GM18507 (cell line): ENCODE results near the gene UTP3.
A peak's percentile ranks its signal among the peaks of the same experiment; 100 is the strongest.
"Not testable (repeated sequence)": the region's sequence is repeated elsewhere in the genome, so short reads cannot be mapped to it uniquely, and the experiment has no call there.

Experiments
- DNase-seq: peaks from one replicate; pipeline ENCODE4 v3.0.0; 2011; ENCODE audit warnings: low read depth; ENCODE audit not compliant: insufficient read length; ENCODE audit errors: extremely low spot score
- FAIRE-seq: peaks from 2 replicates; lab custom pipeline; 2011; peaks lifted over from hg19 to GRCh38; lab: Jason Lieb, UNC

The UTP3 gene, protein sequence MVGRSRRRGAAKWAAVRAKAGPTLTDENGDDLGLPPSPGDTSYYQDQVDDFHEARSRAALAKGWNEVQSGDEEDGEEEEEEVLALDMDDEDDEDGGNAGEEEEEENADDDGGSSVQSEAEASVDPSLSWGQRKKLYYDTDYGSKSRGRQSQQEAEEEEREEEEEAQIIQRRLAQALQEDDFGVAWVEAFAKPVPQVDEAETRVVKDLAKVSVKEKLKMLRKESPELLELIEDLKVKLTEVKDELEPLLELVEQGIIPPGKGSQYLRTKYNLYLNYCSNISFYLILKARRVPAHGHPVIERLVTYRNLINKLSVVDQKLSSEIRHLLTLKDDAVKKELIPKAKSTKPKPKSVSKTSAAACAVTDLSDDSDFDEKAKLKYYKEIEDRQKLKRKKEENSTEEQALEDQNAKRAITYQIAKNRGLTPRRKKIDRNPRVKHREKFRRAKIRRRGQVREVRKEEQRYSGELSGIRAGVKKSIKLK

DNA sequence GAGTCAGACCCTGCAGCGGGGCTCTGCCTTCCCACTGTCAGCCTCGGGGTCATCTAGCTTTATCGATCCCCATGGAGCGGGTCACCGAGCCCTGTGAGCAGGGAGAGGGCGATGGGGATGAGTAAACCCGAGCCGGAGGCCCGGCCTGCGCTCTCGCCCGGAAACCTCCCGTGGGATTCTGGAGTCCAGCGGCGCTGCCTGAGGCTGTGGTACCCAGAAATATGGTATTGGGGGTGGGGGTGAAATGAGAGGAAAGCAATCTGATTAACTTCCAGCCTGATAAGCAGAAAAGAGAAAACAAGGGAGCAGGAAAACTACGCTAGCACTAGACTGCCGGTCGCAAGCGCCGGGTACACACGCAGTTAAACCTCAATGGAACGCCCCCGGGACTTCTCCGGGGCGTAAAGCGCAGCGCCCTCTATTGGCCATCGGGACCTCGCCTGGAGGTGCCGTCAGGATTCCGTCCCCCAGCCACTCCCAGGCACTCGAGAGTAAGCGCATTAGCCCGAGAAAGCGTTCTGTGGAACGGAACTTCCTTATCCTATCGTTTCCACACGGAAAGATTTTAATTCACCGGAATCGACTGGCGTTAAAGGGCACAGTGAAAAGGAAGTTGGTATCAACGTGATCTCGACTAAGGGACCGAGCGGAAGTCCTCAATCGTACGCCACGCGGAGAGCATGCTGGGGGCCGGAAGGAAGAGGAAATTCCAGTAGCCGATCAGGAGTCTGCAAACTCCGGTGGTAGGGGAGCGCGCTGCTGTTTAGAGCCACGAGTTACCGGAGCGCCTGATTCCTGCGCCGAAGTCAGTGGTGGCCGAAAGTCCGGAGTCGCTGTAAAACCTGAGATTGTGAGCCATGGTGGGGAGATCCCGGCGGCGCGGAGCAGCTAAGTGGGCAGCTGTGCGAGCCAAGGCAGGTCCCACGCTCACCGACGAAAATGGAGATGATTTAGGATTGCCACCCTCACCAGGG, at the start of gene UTP3:
Gene UTP3, plus strand, starts transcription at position 712 of the 974 bp plus-strand sequence. Its CDS starts 146 bp downstream, at position 858.
- FAIRE-seq: peak; percentile 98
- peak; percentile 67 for DNase-seq

DNA sequence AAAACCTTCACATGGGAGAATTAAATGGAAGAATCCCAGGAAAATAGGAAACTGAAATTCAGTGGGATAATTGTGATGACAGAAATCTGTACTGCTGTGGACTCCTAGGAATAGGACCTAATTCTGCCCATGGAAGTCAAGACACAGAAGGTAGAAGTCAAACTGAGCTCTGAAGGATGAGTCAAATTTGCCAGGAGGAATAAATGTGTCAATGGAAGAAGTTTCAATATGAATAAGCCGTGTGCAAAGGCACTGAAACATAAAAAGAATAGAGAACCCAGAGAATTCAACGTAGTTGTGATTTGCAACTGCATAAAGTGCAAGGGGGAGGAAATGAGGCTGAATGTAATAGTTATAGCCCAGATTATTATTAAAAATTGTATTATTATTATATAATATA, 48.1 kb upstream of the UTP3 start:
- FAIRE-seq (no peak), DNase-seq (no peak)

DNA sequence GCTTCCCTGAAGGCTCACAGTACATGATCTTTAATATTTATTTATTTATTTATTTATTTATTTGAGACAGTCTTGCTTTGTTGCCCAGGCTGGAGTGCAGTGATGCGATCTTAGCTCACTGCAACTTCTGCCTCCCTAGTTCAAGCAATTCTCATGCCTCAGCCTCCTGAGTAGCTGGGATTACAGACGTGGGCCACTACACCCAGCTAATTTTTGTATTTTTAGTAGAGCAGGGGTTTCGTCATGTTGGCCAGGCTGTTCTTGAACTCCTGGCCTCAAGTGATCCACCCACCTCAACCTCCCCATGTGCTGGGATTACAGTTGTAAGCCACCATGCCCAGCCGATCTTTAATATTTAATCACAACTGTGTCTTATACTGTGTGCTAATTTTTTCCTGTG, 37.6 kb upstream of the UTP3 start:
- DNase-seq: not testable (repeated sequence)

DNA sequence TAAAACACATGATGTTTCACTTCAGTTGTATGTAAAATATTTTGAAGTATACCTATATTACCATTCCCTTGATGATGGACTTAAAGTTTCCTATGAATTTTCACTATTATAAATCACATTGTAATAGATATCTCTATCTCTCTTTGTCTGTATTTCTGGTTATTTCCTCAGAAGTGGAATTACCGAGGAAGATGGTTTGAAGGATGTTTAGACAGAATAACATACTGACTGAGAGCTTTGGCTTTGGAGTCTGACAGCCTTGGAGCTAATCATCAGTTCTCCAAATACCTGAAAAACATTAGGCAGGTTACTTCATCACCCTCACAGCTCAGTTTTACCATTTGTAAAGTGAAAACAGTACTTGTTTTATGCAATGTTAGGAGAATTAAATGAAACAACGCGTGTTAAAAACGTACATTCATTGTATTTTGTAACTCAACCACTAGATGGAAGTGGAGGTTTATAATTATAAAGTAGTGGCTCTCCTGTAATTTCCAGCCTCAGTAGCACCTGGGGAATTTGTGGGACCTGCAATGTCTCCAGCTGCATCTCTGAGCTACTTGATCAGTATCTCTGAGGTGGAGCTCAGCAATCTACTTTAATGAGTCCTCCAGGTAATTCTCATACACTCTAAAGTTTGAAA, 36.3 kb upstream of the UTP3 start:
- DNase-seq (no peak), FAIRE-seq (peak; percentile 74)

More for the DNA sequence above, 37.6 kb upstream of the UTP3 start:
- FAIRE-seq: not testable (repeated sequence)

DNA sequence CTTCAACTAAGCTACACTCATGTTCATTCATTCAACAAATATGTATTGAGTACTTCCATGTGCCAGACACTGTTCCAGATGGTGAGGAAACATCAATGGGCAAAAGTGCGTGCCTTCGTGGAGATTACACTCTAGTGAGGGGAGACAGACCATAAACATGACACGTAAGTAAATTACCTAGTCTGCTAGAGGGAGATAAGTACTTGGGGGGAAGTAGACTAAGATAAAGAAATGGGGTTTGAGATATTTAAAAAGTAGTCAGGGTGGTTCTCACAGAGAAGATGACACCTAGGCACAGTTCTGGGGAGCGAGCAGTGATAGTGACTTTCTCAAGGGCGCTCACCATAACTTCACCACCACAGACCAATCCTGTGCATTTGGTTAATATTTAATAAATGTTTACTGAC, 33.7 kb upstream of the UTP3 start:
- FAIRE-seq (peak; percentile 12), DNase-seq (no peak)

DNA sequence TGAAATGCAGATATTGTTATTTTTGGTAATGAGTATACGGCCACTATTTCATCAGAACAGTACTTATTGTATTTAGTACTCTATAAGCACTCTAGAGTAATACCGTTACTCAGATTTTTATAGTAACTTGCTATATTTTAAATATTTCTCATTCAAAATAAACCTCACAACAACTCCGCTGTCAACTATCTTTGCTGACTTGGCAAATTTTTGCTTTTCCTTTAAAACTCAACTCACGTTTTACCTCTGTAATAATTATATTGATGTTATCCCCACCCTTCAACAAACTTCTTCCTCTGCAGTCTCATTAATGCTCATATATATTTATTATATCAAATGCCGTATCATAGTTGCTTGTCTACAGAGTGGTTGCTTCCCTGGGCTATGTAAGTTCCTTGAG, 31.0 kb upstream of the UTP3 start:
- FAIRE-seq (no peak), DNase-seq (no peak)

DNA sequence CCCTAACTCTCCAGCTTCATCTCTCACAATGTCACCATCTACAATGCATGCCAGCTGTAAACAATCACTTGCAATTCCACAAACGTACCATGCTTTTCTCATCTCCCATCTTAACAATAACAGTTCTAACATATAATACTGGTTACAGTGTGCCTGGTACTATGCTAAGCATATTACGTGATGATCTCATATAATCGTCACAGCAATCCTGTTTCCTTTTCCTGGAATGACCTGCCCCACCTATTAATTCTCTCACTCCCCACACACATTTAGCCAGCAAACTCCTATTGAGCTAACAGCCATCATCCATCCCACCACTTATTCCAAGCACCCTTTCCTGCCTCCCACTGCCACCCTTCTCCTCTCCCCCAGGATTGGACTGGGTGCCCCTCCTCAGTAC, 29.9 kb upstream of the UTP3 start:
- FAIRE-seq (no peak), DNase-seq (no peak)

DNA sequence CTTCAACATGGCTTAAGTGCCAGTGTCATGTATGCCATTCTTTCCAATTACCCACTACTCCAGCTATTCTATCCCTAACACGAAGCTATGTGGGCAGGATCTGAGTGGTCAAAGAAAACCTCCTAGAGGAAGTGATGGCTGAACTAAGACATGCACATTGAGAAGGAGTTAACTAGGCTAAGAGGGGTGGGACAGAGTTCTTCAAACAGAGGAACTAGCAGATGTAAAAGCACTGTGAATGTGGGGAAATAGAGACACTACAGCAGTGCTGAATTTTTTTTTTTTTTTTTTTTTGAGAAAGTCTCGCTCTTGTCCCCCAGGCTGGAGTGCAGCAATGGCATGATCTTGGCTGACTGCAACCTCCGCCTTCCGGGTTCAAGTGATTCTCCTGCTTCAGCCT, 28.2 kb upstream of the UTP3 start:
- FAIRE-seq (no peak), DNase-seq (no peak)

DNA sequence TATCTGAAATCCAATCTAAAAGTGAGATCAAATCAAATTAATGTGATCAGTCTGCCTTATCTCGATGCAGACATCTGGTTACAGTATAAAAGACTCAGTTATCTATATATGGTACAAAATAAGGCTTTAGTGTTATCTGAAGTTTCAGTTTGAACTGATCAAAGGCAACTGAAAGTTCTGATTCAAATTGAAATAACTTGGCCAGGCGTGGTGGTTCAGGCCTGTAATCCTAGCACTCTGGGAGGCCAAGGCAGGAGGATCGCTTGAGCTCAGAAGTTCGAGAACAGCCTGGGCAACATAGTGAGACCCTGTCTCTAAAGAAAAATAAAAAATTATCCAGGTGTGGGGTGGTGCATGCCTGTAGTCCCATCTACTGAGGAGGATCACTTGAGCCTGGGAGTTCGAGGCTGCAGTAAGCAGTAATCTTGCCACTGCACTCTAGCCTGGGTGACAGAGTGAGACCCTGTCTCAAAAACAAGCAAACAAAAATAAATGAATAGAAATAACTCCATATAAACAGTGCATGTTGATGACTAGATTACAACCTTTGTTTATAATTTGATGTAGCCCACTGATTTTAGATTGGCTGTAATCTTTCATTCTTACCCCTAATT, 26.9 kb upstream of the UTP3 start:
- FAIRE-seq: peak; percentile 86

DNA sequence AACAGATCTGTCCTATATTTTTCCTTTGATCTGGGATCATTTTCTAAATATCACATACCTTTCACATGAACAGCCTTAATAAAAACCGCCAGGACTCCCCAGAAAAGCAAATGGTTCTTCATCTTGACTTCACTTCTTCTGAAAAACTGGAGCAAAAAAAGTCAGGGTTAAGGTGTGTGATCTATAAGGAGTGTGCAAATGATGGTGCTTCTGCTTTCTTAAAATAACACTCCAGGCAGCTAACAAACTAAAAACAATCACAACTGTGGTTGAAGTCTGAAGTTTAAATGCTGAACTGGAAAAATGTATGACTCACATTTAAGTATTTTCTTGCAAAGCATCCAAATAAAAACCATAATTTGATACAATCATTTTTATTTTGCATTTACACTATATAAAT, 22.0 kb upstream of the UTP3 start, which contains the start of gene JCHAIN:
Gene JCHAIN, minus strand, starts transcription at position 140 of the 400 bp plus-strand sequence. Its CDS starts 18 bp downstream, at position 122.
- no peak for DNase-seq
- FAIRE-seq: peak; percentile 75

More for the DNA sequence above, 26.9 kb upstream of the UTP3 start:
- not testable (repeated sequence) for DNase-seq

DNA sequence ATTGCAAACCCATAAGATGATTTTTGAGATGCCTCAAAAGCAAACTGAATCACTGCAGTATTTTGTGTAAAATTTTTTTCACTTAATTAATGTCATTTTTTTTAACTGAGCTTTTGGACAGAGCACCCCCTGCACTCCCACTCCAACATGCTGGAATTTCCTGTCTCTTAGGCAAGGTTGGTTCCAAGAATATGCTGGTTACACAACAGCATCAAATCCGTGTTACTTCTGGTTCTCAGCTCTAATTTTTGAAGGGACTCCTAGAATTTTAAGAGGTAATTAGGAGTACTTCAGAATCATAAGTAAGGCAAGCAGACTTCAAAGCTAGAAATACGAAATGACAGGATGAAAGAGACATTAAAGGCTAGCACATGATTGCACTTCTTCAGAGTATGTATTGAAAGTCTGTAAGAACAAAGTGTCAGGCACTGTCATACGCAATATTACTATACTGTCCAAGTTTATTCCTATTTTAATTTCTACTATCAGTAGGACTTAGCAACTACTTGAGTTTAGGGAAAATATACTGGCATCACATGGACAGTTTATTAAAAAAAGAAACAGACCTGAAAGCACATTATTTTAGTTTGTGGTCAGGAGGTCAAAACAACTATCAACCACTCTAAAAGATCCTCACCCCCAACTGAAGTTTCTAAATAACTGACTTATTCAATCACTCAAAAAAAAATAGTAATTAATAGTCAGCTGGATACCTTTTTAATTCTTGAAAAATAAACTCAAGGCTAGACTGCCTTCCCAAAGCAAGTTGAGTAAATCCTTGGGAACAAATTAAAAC, 20.4 kb upstream of the UTP3 start:
- FAIRE-seq: peak; percentile 48

DNA sequence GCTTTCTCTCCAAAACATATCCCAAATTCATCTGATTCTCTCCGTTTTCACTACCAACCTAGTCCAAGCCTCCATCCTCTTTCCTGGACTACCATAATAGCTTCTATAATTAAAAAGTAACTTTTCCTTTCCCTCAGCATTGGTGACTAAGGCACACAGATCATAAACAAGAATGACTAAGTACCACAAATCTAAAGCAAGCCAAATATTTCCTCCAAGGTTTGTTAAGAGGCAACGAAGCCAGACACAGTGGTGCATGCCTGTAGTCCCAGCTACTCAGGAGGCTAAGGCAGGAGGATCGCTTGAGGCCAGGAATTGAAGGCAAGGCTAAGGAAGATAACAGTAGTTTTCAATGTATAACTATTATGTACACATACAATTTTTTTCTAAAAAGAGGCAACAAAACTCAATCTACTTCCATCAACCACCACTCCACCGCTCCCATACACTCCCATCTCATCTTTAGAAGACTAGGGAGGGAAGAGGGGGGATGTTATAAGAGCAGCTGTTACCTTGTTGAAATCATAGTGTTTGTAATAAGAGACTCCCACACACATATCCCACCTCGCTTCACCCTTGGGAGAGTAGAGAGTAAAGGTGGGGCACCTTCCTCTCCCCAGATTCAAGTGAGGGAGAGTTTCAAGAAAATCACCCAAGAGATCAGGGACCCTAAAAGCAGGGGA, 17.9 kb upstream of the UTP3 start:
- FAIRE-seq: no peak

More for the DNA sequence above, 20.4 kb upstream of the UTP3 start:
- DNase-seq: no peak

DNA sequence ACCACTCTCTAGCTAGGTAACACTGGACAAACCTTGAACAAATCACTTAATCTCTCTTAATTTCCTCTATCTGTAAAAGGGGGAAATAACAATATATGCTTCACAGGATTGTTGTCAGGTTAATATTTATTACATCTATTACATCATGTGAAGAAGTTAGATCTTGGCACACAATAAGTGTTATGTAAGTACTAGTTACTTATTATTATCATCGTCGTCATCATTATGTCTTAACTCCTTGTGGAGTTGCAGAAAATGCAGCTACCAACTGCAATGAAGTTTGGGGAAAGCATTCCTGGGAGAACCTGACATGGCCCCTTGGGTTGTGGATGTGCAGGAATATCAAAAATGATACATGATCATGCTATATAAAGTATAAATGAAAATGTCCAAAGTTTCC, 17.2 kb upstream of the UTP3 start:
- DNase-seq (no peak), FAIRE-seq (no peak)

More for the DNA sequence above, 17.9 kb upstream of the UTP3 start:
- DNase-seq: no peak

DNA sequence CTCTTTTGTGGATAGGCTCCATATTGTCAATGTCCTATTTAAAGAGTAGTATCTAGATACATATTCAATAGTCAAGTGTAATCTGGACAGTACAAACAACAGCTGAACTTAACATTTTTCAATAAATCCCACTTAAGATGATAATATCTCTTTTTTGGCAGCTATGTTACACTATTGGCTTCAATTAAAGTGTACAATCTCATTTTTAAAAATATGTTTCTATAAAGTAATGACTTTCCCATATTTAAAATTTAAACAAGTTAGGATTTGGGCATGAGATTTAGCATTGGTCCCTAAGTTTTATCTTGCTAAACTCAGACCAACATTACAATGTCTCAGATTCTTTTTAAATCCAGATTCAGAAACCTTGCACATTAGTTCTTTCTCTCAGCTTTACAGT, 14.1 kb upstream of the UTP3 start:
- DNase-seq (no peak), FAIRE-seq (no peak)

DNA sequence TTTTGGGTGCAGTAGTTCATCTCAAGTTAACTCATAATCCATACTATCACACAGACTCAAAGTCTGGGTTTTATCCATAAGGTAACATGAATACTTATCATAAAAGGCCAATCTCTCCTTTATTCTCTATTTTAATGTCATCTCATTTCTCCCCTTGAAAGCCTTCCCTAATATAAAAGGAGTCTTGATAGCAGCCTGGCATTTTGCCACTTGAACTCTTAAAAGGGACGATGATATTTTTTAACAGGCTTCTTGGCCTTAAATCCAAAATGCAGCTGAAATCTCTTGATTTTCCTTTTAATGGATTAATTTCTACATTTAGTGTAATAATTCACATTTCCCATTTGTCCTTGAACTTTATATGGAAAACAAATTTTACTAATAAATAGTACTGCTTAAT, 13.6 kb upstream of the UTP3 start:
- FAIRE-seq: no peak
- DNase-seq: no peak

DNA sequence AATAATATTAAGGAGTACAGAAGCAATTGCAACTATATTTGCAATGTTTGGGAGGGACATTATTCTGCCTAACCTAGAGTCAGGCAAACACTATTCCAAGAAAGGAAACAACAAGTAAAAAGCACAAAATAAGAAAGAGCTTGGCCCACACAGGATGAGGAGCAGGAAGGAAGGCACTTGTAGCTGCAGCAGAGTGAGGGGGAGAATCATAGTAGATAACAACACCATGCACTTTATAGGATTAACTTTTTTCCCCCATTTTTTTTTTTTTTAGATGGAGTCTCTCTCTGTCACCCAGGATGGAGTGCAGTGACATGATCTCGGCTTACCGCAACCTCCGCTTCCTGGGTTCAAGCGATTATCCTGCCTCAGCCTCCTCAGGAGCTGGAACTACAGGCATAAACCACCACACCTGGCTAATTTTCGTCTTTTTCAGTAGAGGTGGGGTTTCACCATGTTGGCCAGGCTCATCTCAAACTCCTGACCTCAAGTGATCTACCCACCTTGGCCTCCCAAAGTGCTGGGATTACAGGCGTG, 11.7 kb upstream of the UTP3 start:
- no peak for DNase-seq
- FAIRE-seq: peak; percentile 35

DNA sequence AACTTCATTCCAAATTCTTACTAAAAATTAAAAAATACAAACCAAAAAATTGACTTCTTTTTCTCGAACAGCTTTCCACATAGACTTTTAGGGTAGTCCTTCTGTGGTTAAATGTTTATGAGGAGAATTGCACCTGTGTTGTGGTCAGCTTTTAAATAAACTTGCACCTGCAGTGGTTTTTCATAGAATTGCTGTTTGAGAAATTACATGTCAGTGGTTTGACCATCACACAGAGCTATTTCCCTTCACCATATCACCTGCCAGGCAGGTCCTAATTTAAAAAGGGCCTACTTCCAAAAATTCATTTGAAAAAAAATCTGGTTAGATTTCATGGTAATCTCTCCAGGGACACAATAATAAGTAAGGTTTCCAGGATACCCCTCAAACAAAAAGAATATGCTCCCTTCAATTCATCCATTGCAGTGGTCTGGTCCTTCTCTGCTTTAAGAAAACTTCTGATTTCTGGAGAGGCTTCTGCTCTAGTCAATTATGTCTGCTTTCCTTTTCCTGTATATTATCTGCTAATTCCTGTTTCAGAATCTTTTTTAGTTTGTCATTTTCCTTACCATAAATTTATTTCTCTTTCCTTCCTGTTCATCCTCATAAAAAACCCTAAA, 9.8 kb upstream of the UTP3 start:
- no peak for DNase-seq
- peak; percentile 91 for FAIRE-seq
